Adrenal gland (tissue), 5 donors: ENCODE data around the gene PUS1.

Source experiments
- POLR2A ChIP-seq, 2 donors: fragments of 450-650 bp; IDR thresholded peaks; one replicate each; pipeline ENCODE4 v1.6.1; 2017; ENCODE audit warnings: antibody characterized with exemption in 2 of 2, mild to moderate bottlenecking in 2 of 2, moderate library complexity in 1 of 2
- TF ChIP-seq, protein P1 (sequence below), 6 experiments: fragments of 450-650 bp in 4 of 6; fragments of 200-600 bp in 2 of 6; sonication (generic) in 1 of 6; IDR thresholded peaks; 1 replicate in 5 of 6; 2 replicates in 1 of 6; pipeline versions ENCODE4 v1.5.1 to v1.8.0; 2016 to 2021; ENCODE audit warnings: antibody characterized with exemption in 6 of 6, mild to moderate bottlenecking in 2 of 6, moderate library complexity in 1 of 6
- donor health status: DM: no; HTN: no; CAD: no.

DNA sequence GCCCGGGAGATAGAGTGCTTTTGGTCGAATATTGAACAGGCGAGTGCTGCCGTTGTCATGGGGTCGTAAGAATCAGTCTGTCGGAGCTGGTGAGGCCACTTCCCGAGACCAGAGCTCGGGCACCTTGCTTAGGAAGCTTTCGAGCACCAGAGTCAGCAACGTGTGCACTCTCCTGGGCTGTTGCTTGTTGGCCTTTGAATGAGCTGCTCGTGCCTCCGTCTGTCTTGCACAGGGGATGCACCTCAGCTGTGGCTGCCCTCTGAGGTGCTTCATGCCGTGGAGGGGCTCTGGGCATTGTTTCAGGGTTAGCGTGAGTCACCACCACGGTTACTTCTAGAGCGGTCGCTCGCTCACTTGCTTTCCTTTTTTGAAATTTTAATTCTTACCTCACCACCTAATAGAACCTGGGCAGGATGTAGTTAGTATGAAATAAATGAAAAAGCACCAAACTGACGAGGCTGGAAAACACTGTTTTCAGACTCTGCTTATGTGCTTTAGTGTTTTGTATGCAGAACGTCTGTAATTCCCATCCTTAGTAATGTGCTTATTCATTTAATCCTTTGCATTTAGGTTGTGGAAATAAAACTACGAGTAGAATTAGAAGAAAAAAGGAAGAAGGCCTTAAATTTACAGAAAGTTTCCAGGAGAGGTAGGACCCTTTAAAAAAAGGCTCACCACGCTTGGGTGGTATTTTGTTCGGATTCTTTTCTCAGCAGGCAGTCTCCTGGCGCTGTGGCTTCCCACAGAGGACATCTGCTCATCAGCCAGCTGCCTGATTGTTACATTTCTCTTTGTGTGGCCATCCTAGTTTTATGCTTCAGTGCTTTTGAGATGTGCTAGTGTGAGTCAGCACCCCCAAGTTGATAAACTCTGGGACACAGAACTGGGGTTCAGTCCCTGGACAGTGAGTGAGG lies 61.2 kb downstream of the PUS1 start:
- TF ChIP-seq, protein P1, sequence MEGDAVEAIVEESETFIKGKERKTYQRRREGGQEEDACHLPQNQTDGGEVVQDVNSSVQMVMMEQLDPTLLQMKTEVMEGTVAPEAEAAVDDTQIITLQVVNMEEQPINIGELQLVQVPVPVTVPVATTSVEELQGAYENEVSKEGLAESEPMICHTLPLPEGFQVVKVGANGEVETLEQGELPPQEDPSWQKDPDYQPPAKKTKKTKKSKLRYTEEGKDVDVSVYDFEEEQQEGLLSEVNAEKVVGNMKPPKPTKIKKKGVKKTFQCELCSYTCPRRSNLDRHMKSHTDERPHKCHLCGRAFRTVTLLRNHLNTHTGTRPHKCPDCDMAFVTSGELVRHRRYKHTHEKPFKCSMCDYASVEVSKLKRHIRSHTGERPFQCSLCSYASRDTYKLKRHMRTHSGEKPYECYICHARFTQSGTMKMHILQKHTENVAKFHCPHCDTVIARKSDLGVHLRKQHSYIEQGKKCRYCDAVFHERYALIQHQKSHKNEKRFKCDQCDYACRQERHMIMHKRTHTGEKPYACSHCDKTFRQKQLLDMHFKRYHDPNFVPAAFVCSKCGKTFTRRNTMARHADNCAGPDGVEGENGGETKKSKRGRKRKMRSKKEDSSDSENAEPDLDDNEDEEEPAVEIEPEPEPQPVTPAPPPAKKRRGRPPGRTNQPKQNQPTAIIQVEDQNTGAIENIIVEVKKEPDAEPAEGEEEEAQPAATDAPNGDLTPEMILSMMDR (IDR thresholded peaks at IDR 0.05), result no peak
- no peak for TF ChIP-seq POLR2A (IDR thresholded peaks at IDR 0.05)
